Measurements from ENCODE around the gene PEX5L.

- TF ChIP-seq POLR2A (IDR thresholded peaks at IDR 0.05) (no peak), POLR2AphosphoS5 (IDR thresholded peaks at IDR 0.05) (no peak), CTCF (IDR thresholded peaks at IDR 0.05) (no peak)
These were observed 152.6 kb downstream of the PEX5L start for GRCh38 chr3:179884136-179884535.

Measured in prostate gland (tissue), 2 donors.